Astrocyte (in vitro differentiated cells and primary cell): ENCODE data around the gene TNC.

Source experiments
- CTCF ChIP-seq: IDR thresholded peaks from 2 replicates; pipeline ENCODE4 v1.5.1; 2011; ENCODE audit warnings: low read depth, mild to moderate bottlenecking, inconsistent platforms, low read length, moderate library complexity; ENCODE audit not compliant: insufficient read depth
- EZH2 ChIP-seq: IDR thresholded peaks from 2 replicates; pipeline ENCODE4 v1.6.1; 2012; ENCODE audit warnings: mild to moderate bottlenecking, low read length, inconsistent platforms; ENCODE audit not compliant: insufficient read depth

GRCh38 chr9:115115924-115116323, 2.0 kb downstream of the TNC start:
- TF ChIP-seq CTCF, result no peak
- no peak for TF ChIP-seq EZH2
